Measurements from ENCODE around the gene ZNF785.
"Not testable (repeated sequence)": the region's sequence is repeated elsewhere in the genome, so short reads cannot be mapped to it uniquely, and the experiment has no call there.

ZNF785 gene

DNA sequence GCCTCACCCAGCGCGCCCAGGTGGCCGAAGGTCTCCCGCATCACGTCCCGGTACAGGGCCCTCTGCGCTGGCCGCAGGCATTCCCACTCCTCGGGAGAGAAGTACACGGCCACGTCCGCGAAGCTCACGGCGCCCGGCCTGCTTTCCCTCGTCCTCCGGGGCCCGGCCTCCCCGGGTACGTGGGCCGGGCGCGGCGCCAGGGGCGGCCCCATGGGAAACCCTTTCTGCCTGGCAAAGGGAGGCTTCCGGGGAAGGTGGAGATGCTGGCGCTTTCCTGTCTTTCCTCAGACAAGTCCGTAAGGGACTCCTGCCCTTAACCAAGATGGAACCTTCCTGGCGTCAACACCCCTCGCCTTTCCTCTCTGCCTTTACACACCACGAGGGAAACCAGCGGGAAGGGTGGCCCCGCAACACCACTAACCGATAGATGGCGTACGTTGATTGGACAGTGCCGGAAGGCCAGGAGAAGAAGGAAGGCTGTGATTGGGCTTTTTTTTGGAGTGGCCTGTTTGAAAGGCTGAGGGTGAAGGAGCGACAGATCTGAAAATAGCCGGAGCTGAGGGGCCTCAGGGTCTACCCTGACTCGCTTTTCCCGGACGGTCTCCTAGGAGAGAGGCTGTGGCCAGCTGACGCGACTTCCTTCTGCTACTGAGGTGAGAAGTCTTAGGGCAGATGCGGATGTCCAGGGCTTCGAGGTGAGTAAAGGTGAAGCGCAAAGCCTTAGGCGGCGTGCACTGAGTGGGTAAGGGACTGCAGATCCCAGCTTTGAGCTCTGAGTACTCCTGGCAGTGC, at the start of gene ZNF785:
TSS of gene ZNF785 (minus strand) at position 298 of the 792 bp plus-strand sequence. CDS start at position 212, 86 bp downstream.
- DNase-seq = peak; percentile 96 to 97

DNA sequence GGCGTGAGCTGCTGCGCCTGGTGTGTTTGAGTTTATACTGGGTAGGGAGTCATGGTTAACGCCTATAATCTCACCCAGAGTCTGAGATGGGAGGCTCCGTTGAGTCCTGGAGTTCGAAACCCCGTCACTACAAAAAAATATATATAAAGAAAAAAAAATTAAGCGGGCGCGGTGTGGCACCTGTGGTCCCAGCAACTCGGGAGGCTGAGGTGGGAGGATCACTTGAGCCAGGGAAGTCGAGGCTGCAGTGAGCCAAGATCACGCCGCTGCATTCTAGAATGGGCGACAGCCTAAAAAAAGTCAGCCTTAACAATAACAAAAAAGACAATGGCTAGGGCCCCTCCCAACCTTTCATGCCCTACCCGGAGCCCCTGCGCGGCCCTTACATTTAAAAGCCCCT, 48.0 kb upstream of the ZNF785 start:
- DNase-seq = no peak

DNA sequence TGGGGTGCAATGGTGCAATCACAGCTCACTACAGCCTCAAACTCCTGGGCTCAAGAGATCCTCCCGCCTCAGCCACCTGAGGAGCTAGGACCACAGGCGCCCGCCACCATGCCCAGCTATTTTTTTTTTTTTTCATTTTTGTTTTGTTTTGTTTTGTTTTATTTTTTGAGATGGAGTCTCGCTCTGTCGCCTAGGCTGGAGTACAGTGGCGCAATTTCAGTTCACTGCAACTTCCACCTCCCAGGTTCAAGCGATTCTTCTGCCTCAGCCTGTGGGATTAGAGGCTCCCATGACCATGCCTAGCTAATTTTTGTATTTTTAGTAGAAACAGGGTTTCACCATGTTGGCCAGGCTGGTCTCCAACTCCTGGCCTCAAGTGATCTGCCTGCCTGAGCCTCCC, 47.0 kb upstream of the ZNF785 start:
- not testable (repeated sequence) for DNase-seq

DNA sequence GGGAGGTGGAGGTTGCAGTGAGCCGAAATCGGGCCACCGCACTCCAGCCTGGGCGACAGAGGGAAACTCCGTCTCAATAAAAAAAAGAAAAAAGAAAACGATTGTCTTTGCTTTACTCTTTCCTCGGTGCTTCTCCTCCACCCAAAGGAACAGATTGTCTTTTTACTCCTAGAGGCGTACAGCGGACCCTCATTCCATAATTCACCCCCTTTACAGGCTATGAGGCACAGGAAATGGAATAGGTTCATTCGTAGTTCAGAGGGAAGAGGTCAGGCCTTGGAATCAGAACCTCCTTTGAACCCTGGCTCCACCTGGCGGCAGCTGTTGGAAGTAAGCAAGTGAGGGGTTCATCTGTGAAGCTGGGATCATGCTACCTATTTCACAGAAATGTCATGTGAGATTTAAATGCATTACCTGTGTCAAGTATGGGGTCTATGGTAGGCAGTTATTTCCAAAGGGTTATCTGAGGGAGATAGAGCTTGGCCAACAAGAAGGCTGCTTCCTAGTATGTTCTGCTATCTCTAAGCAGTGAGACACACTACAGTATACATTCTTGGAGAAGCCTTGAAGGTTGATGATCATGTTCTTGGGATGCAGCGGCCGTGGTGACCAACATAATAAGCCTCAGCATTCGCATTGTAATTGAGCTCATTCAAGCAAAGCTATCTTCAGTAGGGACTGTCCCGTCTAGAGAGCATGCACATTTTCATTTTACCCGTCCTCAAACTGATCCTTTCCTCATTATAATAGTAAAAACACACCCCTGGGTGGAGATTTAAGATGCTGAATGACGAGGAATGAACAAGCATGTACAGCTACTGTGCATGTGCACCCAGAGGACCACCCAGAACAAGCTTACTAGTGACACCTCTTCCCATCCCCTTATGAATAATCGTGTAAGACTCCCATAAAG, 43.4 kb upstream of the ZNF785 start:
- DNase-seq = peak; percentile 81 to 86

DNA sequence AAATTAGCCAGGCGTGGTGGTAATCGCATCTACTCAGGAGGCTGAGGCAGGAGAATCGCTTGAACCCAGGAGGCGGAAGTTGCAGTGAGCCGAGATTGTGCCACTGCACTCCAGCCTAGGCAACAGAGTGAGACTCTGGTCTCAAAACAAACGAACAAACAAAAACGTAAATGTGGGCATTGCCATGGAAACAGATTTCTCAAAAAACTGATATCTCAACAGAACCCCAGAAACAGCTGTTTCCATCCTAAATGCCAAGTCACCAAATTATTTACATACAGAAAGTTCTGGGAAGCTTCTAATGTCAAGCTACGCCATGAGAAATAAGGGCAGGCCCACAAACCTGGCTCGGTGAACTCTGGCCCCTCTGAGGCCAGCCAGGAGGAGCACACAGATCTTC, 40.7 kb upstream of the ZNF785 start:
- no peak for DNase-seq

DNA sequence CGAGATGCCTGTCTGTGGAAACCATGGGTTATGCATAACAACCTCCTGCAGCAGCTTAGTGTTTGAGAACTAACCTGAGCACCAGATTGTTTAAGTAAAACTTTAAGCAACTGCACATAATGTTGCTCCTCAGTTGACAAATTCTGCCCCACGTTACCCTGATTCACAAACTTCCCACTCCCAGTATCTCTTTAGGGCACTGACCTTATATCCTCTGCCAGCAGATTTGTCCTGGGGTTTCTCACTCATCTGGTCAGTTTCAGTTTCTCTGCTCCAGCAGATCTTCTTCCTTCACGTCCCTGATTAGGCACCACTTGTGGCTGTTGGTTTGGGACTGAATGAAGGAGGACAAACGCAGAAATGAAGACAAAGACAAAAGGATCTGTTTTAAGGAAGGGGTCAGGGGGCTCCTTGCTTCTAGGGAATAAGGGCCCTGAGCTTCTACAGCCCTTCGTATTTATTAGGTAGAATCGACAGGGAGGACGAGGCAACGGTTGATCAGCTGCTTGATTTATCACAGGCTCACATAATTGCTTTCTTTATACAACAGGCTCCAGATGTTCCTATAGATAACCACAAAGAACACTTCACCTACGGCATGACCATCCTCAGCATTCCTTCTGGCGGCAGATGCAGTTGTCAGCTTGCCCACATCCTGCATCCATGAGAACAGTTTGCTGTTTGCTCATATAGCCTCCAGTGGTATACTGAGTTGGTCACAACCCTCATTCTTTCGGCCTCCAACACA, 38.2 kb upstream of the ZNF785 start:
- DNase-seq = no peak

DNA sequence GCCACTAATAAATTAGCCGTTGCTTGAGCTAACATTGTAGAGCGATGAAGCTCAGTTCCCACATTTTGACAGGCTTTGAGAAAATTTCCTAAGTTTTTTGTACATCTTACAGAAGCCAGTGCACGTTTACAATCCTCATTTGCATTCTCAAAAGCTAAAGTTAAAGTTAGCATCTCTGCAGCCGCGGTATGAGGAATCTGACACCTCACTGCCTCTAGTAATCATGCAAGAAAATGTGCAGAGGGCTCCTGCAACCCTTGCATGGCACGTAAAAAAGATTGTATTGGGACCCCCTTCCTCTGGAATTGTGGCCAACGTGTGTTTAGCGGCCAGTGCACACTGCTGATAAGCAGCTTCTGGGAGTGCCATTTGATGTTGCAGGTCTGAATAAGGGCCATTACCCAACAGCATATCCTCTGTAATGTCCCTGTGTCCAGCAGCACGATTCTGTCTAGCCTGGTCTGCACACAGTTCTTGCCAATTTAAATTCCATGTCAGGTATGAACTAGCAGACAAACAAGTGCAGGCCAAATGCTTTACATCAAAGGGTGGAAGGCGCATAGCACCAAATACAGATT, 37.0 kb upstream of the ZNF785 start:
- DNase-seq = no peak

DNA sequence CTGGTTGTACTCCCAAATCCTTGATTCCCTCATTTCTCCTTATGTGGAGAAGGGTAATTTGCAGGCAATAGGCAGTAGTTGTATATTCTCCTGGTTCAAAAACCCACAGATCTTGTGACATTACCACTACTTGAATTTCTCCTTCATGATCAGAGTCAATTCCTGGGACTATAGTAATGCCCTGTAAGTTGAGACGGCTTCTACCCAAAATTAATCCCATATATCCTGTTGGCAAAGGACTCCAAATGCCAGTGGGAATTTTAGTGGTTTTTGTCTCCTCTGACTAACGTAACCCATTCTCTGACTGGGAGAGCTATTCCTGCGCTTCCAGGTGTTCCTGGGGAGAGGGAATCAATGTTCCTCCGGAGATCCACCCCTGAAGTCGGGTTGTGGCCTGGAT, 36.3 kb upstream of the ZNF785 start:
- no peak for DNase-seq

DNA sequence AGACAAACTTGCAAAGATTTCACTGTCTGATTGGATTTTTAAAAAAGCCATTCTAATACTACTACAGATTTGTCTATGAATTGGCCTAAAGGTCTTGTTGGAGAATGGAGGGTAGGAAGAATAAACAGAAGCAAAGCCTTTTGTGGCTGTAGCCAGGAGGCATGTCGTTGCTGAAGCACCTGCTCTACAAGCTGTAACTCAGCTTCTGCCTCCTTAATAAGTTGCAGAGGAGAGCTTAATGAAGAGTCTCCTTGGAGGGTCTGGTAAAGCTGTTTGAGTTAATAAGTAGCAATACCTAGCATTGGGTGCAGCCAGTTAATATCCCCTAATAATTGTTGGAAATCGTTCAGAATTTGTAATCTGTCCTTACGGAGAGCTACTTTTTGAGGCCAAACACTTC, 34.7 kb upstream of the ZNF785 start:
- no peak for DNase-seq

DNA sequence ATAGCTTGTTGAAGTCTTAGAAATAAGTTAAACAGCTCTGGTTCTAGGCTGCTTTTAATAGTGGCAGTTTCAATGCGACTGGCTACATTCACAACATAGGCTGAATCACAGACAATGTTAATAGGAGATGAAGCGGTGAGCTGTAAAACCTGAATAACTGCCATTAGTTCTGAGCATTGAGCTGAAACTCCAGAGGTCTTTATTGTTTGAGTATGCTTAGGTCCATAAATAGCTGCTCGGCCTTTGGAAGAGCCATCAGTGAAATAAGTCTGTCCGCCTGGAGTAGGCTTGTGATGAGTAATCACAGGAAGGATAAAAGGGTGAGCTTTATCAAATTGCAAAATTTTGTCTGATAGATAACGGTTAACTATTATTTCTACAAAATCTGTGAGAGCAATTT, 34.1 kb upstream of the ZNF785 start:
- no peak for DNase-seq

DNA sequence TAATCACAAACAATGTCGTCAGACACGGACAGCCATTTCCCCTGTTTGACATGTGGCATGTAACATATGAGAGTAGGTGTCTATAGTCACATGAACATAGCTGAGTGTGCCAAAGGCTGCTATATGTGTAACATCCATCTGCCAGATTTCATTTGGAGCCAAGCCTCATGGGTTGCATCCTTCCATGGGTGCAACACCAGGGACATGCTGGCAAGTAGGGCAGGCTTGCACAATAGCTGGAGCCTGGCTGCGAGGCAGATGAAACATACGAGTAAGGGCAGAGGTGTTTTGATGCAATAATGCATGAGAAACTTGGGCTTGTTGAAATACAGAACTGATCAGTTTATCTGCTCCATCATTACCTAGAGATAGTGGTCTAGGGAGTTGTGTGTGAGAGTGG, 33.7 kb upstream of the ZNF785 start:
- no peak for DNase-seq

DNA sequence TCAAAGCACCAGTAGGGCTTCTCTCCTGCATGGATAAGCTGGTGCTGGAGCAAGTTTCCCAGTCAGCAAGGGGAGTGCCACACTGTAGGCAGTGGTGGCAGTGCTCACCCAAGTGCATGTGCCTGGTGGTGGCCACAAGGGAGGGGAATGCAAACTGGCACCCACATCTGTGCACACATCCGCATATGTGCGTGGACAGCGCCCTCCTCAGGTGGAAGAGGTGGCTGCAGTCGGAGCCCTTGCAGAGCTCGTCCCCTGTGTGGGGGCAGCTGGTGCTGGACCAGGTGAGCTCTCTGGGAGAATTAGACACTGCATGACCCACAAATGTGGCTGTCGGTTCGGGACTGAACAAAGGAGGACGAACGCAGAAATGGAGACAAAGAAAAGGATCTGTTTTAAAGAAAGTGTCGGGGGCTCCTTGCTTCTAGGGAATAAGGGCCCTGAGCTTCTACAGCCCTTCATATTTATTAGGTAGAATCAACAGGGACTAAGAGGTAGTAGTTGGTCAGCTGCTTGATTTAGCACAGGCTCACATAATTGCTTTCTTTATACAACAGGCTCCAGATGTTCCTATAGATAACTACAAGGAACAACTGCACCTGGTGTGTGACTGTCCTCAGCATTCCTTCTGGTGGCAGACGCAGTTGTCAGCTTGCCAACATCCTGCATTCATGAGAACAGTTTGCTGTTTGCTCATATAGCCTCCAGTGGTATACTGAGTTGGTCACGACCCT, 30.0 kb upstream of the ZNF785 start:
- DNase-seq = peak; percentile 67 to 72

DNA sequence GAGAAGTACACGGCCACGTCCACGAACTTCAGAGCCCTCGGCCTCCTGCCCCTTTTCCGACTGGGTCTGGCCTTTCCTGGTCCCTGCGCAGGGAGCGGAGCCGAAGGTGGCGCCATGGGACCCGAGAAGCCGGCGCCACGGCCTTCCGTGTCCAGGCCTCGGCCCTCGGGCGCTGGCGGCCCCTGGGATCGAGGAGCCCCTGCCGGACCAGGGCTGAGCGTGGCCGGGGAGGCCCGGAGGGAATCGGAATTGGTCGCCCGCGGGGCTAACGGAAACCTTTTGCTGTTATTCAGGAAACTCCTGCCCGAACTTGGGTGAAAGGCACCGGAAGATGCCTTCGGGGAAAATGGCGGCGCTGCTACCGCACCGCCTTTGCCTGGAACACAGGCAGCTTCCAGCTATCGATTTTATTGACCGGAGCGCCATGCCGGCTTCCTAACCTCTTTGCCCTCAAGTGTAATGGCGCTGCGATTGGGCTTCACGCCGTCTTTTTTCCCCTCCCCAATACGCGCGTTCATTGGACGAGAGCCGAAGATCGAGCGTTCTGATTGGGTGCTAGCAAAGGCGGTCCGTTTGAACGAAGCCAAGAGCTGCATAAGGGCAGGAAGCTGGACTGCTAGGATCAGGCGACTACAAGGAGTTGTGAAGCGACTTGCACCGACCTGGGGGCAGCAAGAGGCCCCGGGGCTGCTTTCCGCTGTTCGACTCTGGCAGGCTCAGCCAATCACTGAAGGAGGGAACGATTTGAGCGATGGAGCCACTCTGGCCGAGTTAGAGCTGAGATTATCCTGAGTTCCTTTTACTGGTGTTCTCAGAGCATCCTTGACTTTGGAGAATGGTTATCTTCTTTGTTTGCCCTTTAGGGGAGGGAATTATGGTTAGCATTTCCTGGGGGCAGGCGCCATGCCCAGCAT, 24.7 kb upstream of the ZNF785 start, which contains the start of gene ZNF689:
TSS of gene ZNF689 (minus strand) at position 464 of the 914 bp plus-strand sequence. CDS start at position 116, 348 bp downstream.
- peak; percentile 92 to 98 for DNase-seq

DNA sequence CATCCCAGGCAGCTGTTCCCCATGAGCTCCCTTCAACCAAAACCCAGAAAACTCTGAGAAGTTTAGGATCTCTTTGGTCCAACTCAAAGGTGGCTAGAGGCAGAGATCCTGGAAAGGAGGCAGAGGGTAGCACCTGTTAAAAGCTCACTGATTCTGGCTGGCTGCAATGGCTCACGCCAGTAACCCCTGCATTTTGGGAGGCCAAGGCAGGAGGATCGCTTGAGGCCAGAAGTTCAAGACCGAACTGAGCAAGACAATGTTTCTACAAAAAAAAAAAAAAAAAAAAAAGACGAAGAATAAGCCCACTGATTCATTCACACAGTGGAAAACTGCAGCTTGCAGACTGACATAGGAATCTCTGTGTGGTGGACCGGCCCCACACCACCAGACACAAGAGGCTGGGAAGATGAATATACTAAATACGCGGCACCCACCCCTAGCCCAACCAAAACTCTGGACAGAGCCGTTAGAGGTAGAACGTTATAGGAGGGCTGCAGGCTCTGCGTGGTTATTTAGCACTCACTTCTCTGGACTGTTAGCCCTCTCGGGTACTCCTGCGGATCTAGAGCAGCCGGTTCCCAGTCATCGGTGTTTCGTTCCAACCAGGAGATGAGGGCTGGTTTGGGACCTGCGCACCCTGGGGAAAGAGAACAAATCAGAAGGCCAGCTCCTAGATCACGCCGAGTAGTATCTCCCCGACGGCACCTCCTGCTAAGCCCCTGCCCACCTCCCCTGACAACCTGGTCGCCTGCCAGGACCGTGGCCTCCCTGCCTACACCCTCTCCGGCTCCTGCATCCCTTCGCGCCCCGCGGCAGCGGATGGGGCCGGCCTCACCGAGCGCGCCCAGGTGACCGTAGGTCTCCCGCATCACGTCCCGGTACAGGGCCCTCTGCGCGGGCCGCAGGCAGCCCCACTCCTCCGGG, 23.8 kb upstream of the ZNF785 start:
- peak; percentile 31 to 47 for DNase-seq

DNA sequence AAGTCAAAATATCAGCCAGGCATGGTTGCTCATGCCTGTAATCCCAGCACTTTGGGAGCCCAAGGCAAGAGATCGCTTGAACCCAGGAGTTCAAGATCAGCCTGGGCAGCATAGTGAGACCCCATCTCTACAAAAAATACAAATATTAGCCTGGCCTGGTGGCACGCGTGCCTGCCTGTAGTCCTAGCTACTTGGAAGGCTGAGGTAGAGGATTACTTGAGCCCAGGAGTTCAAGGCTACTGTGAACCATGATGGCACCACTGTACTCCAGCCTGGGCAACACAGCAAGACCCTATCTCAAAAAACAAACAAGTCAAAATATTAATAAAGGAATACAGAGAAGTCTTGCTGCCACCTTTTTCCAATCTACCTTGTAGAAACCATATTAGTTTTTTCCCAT, 20.5 kb upstream of the ZNF785 start:
- DNase-seq = no peak

DNA sequence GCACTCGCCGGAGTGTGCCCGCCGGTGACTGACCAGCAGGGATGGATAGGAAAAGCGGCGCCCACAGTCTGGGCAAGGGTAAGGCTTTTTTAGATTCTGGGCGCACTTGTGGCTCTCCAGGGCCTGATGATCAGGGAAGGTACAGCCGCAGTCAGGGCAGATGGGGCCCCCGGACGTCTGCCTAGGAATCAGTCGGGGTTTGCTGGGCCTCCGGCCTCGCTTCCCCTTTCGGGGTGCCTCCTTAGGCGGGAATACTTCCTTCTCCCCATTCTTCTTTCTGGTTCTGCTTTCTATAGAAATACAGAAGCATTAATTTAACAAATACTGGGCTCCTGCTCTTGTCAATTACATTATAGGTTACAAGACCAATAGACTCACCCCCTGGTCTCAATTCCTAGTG, 19.7 kb upstream of the ZNF785 start:
- DNase-seq = peak in 1 of 2 donors; percentile 30

DNA sequence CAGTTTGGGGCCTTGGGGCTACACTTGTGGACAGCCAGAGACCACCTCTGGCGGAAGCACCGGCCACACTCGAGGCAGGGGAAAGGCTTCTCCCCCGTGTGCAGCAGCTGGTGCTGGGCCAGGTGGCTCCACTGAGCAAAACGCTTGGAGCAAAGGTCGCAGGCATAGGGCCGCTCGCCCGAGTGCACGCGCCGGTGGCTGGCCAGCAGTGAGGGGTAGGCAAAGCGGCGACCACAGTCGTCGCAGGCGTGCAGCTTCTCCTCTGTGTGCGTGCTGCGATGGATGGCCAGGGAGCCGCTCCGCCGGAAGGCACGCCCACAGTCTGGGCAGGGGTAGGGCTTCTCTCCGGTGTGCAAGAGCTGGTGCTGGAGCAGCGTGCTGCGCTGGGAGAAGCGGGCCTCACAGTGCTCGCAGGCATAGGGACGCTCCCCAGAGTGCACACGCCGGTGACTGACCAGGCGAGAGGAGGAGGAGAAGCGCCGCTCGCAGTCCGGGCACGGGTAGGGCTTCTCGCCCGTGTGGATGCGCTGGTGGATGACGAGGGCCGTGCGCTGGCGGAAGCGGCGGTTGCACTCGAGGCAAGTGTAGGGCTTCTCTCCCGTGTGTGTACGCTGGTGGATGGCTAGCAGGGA, 18.9 kb upstream of the ZNF785 start:
- DNase-seq = no peak

DNA sequence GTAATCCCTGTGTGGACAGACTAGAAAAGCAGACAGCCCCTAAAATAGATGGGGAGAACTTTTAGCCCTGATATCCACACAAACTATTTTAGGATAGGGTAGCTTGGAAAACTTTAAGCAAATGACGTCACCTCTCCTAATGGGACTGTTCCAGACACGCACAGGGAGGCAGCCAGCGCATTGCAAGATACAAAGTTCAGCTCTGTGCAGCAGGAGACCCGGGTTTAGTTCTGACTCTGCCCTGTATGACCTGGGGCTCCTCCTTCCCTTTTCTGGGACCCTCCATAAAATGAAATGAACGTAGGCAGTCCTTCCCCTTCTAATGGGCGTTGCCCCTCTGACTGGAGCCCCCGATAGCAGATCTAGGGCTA, 18.4 kb upstream of the ZNF785 start:
- no peak for DNase-seq

DNA sequence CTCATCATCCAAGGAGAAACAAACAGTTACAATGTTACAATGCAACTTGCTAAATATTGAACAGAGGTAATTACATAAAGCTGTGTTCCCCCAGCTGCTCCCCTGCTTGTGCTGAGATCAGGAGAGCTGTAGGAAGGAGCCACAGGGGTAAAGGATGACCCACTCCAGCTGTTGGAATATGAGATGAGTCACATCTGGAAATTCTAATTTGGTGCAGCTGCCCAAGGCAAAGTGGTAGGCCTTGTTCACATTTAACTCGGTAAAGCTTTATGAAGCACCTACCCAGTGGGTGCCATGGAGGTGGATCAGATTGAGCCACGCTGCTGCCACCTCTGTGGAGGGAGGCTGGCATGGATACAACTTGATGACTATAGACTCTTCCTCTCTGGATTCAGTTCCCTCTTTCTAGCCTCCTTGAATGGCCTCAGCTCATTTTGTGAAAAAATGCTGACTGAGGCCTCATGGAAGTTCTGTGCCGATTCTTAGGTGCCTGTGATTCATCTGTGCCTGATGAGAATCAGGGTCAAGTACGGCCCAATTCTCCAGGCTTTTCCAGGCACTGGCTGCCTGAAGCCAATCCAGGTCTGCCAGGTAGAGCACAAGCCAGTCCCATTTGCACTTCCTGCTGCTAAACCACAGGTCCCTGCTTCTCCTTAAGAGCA, 17.2 kb upstream of the ZNF785 start:
- DNase-seq = no peak
